ENCODE data around the gene MIER1. TPM values are rescaled to one million over a fixed set of nuclear protein-coding genes. Genes with fewer than 3 reads are reported as not detected.

The MIER1 gene
- total RNA-seq, 6 donors from 2014 or later, result 16.9 to 56.4 (median 28.5) TPM

DNA sequence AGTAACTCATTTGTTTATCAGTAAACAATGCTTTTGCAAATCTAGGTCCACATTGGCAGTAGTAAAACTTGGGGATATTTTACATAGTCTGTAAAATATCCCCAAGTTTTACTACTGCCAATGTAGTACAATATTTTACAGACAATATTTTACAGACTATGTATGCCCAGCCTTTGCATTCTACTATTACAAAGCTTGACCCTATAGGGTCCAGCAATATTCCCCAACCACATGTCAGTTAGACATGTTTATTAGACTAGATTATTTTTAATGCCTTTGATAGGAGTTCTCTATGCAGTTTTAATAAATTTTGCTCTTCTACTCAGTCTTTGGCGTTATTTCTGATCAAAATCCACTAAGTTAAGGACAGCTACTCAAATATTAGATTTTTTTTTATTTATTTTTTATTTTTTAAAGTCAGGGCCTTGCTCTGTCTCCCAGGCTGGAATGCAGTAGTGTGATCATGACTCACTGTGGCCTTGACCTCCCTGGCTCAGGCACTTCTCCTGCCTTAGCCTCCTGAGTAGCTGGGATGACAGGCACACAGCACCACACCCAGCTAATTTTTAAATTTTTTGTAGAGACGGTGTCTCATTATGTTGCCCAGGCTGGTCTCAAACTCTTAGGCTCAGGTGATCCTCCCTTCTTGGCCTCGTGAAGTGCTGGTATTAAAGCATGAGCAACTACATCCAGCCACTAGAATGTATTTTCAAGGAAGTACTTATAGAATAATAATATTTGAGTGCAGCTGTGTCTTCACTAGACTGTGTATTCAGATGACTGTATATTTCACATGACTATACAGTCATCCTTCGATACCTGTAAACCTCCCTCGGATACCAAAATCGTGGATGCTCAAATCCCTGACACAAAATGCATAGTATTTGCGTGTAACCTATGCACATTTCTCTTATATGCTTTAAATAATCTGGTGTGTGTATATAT is 19.8 kb downstream of the MIER1 start:
- Histone ChIP-seq H3K4me3 (no peak overlapping the region), H3K27ac (peak overlapping the region in 2 of 4 donors; percentile 32), H3K27me3 (no peaks in the 10 kb centered on the region), H3K4me1 (peaks cover 10 to 38% (median 24%) of the 10 kb centered on the region in 4 donors), H3K36me3 (peaks cover 0 to 49% (median 13%) of the 10 kb centered on the region in 4 donors), H3K9me3 (no peaks in the 10 kb centered on the region)
- DNase-seq (peak in 1 of 2 donors; percentile 55), ATAC-seq (ENCODE audit: low FRiP score in 2 of 2) (peak in 1 of 2 donors; percentile 91)
- TF ChIP-seq POLR2A (IDR thresholded peaks at IDR 0.05), result no peak
- TF ChIP-seq EP300 (IDR thresholded peaks at IDR 0.05), result no peak
- TF ChIP-seq, protein P1, sequence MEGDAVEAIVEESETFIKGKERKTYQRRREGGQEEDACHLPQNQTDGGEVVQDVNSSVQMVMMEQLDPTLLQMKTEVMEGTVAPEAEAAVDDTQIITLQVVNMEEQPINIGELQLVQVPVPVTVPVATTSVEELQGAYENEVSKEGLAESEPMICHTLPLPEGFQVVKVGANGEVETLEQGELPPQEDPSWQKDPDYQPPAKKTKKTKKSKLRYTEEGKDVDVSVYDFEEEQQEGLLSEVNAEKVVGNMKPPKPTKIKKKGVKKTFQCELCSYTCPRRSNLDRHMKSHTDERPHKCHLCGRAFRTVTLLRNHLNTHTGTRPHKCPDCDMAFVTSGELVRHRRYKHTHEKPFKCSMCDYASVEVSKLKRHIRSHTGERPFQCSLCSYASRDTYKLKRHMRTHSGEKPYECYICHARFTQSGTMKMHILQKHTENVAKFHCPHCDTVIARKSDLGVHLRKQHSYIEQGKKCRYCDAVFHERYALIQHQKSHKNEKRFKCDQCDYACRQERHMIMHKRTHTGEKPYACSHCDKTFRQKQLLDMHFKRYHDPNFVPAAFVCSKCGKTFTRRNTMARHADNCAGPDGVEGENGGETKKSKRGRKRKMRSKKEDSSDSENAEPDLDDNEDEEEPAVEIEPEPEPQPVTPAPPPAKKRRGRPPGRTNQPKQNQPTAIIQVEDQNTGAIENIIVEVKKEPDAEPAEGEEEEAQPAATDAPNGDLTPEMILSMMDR (IDR thresholded peaks at IDR 0.05), result no peak
- TF ChIP-seq POLR2AphosphoS5 (IDR thresholded peaks at IDR 0.05), result no peak
- 90 to 95% methylated on average over 7 of the region's 7 CpGs for WGBS, 2 donors

DNA sequence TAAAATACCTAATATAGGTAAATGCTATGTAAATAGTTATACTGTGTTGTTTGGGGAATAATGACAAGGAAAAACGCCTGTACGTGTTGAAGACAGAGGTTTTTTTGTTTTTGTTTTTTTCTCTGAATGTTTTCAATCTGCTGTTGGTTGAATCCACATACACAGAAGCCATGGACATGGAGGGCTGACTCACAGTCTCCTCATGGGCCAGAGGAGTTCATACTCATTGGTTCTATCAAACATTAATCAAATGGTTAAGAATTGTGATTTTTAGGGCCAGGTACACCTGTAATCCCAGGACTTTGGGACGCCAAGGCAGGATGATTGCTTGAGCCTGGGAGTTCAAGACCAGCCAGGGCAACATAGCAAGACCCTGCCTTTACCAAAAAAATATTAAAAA is 20.5 kb downstream of the MIER1 start:
- TF ChIP-seq, protein P1 (IDR thresholded peaks at IDR 0.05), result no peak
- no peak for TF ChIP-seq POLR2AphosphoS5 (IDR thresholded peaks at IDR 0.05)
- no peak for TF ChIP-seq EP300 (IDR thresholded peaks at IDR 0.05)
- no peak for TF ChIP-seq POLR2A (IDR thresholded peaks at IDR 0.05)
- ATAC-seq (ENCODE audit: low FRiP score in 2 of 2) (no peak), DNase-seq (no peak)
- Histone ChIP-seq H3K27ac (peak overlapping the region in 1 of 4 donors; percentile 32), H3K4me1 (peaks cover 10 to 38% (median 22%) of the 10 kb centered on the region in 4 donors), H3K36me3 (peaks cover 0 to 56% (median 14%) of the 10 kb centered on the region in 4 donors), H3K9me3 (no peaks in the 10 kb centered on the region), H3K27me3 (no peaks in the 10 kb centered on the region), H3K4me3 (no peak overlapping the region)
- WGBS, 2 donors, result 92 to 98% methylated on average over 3 of the region's 3 CpGs

DNA sequence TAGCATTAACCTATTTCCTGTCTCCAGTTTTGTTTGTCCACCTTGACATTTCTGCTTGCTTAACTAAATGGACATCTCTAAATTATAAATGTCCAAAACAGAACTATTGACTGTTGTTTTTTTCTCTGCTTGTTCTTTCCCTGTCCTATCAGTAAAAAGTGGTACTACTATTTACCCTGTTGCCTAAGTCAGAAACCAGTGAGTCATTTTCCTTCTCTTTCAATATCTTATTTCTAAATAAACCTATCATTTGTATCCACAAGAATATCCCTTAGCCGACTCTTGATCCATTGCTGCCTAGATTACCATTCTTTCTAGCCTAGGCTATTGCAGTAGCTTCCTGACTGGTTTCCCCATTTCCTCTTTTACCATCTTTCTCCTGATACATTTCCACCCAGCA is 22.5 kb downstream of the MIER1 start:
- DNase-seq (no peak), ATAC-seq (ENCODE audit: low FRiP score in 2 of 2) (no peak)
- H3K36me3 ChIP-seq, result peaks cover 0 to 70% (median 22%) of the 10 kb centered on the region in 4 donors
- TF ChIP-seq EP300 (IDR thresholded peaks at IDR 0.05), result no peak
- no peak for TF ChIP-seq POLR2AphosphoS5 (IDR thresholded peaks at IDR 0.05)
- no peak for TF ChIP-seq POLR2A (IDR thresholded peaks at IDR 0.05)
- TF ChIP-seq, protein P1 (IDR thresholded peaks at IDR 0.05), result no peak
- no peaks in the 10 kb centered on the region for H3K27me3 ChIP-seq
- H3K9me3 ChIP-seq, result no peaks in the 10 kb centered on the region
- peaks cover 10 to 26% (median 20%) of the 10 kb centered on the region in 4 donors for H3K4me1 ChIP-seq
- H3K27ac ChIP-seq, result peak overlapping the region in 1 of 4 donors; percentile 42
- no peak overlapping the region for H3K4me3 ChIP-seq
- 61 to 65% methylated on average over 1 of the region's 1 CpG for WGBS, 2 donors

DNA sequence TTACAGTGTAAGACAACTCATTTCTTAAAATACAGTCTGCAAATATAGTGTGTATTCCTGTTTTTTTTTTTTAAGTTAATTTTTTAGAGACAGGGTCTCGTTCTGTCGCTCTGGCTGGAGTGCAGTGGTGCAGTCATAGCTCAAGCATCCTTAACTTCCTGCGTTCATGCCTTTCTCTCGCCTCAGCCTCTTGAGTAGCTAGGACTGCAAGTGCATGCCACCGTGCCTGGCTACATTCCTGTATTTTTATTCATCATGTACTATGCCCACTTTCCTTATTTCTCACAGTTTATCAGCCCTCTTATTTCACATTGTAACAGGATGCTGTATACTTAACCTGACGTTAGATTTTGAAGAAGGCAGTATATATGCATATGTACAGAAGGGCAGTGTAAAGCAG is 26.7 kb downstream of the MIER1 start:
- ATAC-seq (ENCODE audit: low FRiP score in 2 of 2), result no peak

More for the DNA sequence above, 26.7 kb downstream of the MIER1 start:
- H3K36me3 ChIP-seq, result peaks cover 0 to 86% (median 29%) of the 10 kb centered on the region in 4 donors
- no peak overlapping the region for H3K4me3 ChIP-seq
- H3K4me1 ChIP-seq, result peaks cover 6 to 10% (median 10%) of the 10 kb centered on the region in 4 donors
- no peak for DNase-seq
- no peak overlapping the region for H3K27ac ChIP-seq
- TF ChIP-seq, protein P1 (IDR thresholded peaks at IDR 0.05), result no peak
- TF ChIP-seq POLR2A (IDR thresholded peaks at IDR 0.05), result no peak
- no peak for TF ChIP-seq EP300 (IDR thresholded peaks at IDR 0.05)
- TF ChIP-seq POLR2AphosphoS5 (IDR thresholded peaks at IDR 0.05), result no peak
- WGBS, 2 donors, result 90 to 93% methylated on average over 6 of the region's 6 CpGs
- no peaks in the 10 kb centered on the region for H3K27me3 ChIP-seq
- no peaks in the 10 kb centered on the region for H3K9me3 ChIP-seq

Measured in upper lobe of left lung (tissue), 6 donors.